Spleen (tissue), 7 donors: ENCODE data around the gene CUBN.

Experiments used
- CTCF ChIP-seq, 11 experiments: fragments of 200-600 bp in 7 of 11; fragments of 450-650 bp in 4 of 11; sonication (generic) in 4 of 11; IDR thresholded peaks in 8 of 11; conservative IDR thresholded peaks in 3 of 11; 1 replicate in 7 of 11; 2 replicates in 4 of 11; pipeline versions ENCODE4 v1.4.0 to v1.8.0; 2016 to 2021; ENCODE audit warnings: antibody characterized with exemption in 11 of 11, inconsistent platforms in 4 of 11, mild to moderate bottlenecking in 1 of 11
- POLR2A ChIP-seq, 3 donors: fragments of 450-650 bp; IDR thresholded peaks; one replicate each; pipeline ENCODE4 v1.5.1; 2017; ENCODE audit warnings: antibody characterized with exemption in 3 of 3, mild to moderate bottlenecking in 1 of 3
- donor health status: DM: no; HTN: no; CAD: no; lungs with moderate emphysema.
- donor health status: DM: no; HTN: no; CAD: no.
- donor health status: DM: no; HTN: no; CAD: no.

GRCh38 chr10:16907687-16908086 lies 221.9 kb downstream of the CUBN start:
- TF ChIP-seq CTCF (IDR thresholded peaks at IDR 0.05 in 8 of 11, conservative IDR thresholded peaks at IDR 0.05 in 3 of 11) (no peak), POLR2A (IDR thresholded peaks at IDR 0.05) (no peak)
